ENCODE results near the gene KRTAP12-1. TPM values are rescaled to one million over a fixed set of nuclear protein-coding genes. Genes with fewer than 3 reads are reported as not detected.

Gene KRTAP12-1
- total and polyA plus RNA-seq, 2 of the 8 experiments (the other 6 are each of a cell fraction or from before 2014, with no cell fraction given): 0.50 to 0.73 TPM

- Histone ChIP-seq H2BK12ac (ENCODE audit: low read depth, low read length) (peak overlapping the region; percentile 92), H4K5ac (ENCODE audit: insufficient read length, low read depth, low read length) (no peak overlapping the region), H2AFZ (ENCODE audit: low read length) (no peak overlapping the region), H3K9me3 (ENCODE audit: insufficient read depth in 2 of 2, low read depth in 1 of 2, low read length in 1 of 2) (peaks cover 0 to 4% of the 10 kb centered on the region in 2 experiments; a peak in 2 of 4 replicates), H2AK5ac (ENCODE audit: low read depth, low read length) (no peak overlapping the region), H3K4me3 (ENCODE audit: extremely low read depth in 1 of 4, insufficient read depth in 2 of 4, low read depth in 3 of 4, low read length in 4 of 4) (no peak overlapping the region), H4K20me1 (replicated peaks in 1 of 2; ENCODE audit: control insufficient read depth in 1 of 2, insufficient read depth in 2 of 2, low read length in 2 of 2) (no peaks in the 10 kb centered on the region), H3K4me2 (ENCODE audit: insufficient read depth in 1 of 2, low read depth in 2 of 2, low read length in 2 of 2) (no peak overlapping the region), H2BK20ac (ENCODE audit: low read length) (no peak overlapping the region), H3K36me3 (ENCODE audit: control insufficient read depth in 2 of 4, insufficient read depth in 4 of 4, low read length in 3 of 4) (no peaks in the 10 kb centered on the region), H3K23ac (ENCODE audit: insufficient read length) (no peak overlapping the region), H3K9ac (replicated peaks in 1 of 4; ENCODE audit: extremely low read depth in 1 of 4, low read depth in 3 of 4, low read length in 3 of 4) (no peak overlapping the region), H3K79me2 (ENCODE audit: control insufficient read depth in 1 of 2, insufficient read depth in 2 of 2, low read length in 2 of 2) (no peaks in the 10 kb centered on the region), H2BK15ac (ENCODE audit: low read length) (no peak overlapping the region), H3K27ac (ENCODE audit: low read depth, low read length) (no peak overlapping the region), H3K27me3 (replicated peaks in 1 of 4; ENCODE audit: control insufficient read depth in 3 of 4, extremely low read depth in 1 of 4, insufficient read depth in 3 of 4, low read length in 3 of 4) (no peaks in the 10 kb centered on the region), H4K8ac (ENCODE audit: extremely low read depth, insufficient read depth, low read length) (no peak overlapping the region), H2BK5ac (ENCODE audit: low read depth, low read length) (peak overlapping the region; percentile 82; the same call in 1 of the 2 replicates), H3K14ac (ENCODE audit: insufficient read length) (no peak overlapping the region), H3K56ac (replicated peaks; ENCODE audit: insufficient read length, low read depth, low read length) (no peak overlapping the region), H3K79me1 (ENCODE audit: low read depth, low read length) (no peaks in the 10 kb centered on the region), H4K91ac (replicated peaks; ENCODE audit: insufficient read length, low read length) (no peak overlapping the region), H3K4me1 (replicated peaks in 1 of 4; ENCODE audit: control insufficient read depth in 3 of 4, insufficient read depth in 4 of 4, low read length in 3 of 4) (peaks cover 0 to 9% (median 3%) of the 10 kb centered on the region in 4 experiments; a peak in 5 of 7 replicates), H3K4ac (replicated peaks; ENCODE audit: insufficient read length, low read depth, low read length) (no peak overlapping the region), H3K23me2 (ENCODE audit: low read depth, low read length) (no peaks in the 10 kb centered on the region), H2BK120ac (replicated peaks; ENCODE audit: low read depth, low read length) (no peak overlapping the region), H3K18ac (ENCODE audit: extremely low read depth, low read length) (no peak overlapping the region)
- ChIA-PET POLR2A (ENCODE audit: partially characterized antibody) (no interaction called here), CTCF (ENCODE audit: partially characterized antibody) (no interaction called here)
- TF ChIP-seq TAF7 (optimal IDR thresholded peaks at IDR 0.05; ENCODE audit: borderline replicate concordance, low read depth, low read length): no peak
- no peak for TF ChIP-seq CTCF (IDR thresholded peaks at IDR 0.05; ENCODE audit: control extremely low read depth in 1 of 3, insufficient read depth in 1 of 3, low read depth in 1 of 3, low read length in 3 of 3)
- no peak for TF ChIP-seq SP1 (IDR thresholded peaks at IDR 0.05; ENCODE audit: low read depth, low read length)
- no peak for TF ChIP-seq ASH2L (IDR thresholded peaks at IDR 0.05; ENCODE audit: low read length)
- no peak for TF ChIP-seq NRF1 (IDR thresholded peaks at IDR 0.05; ENCODE audit: low read depth, low read length)
- TF ChIP-seq HDAC6 (IDR thresholded peaks at IDR 0.05; ENCODE audit: low read depth, low read length): no peak
- FAIRE-seq (no peak), DNase-seq (ENCODE audit: low read depth in 1 of 2, low spot score in 2 of 2) (no peak)
- 89% methylated on average over 5 of the region's 5 CpGs; no CpG with 5 or more reads in 1 of the 2 experiments for WGBS, 2 experiments (ENCODE audit: extremely low coverage in 1 of 2, insufficient coverage in 1 of 2, insufficient read length in 1 of 2, insufficient replicate concordance in 2 of 2, low coverage in 1 of 2, low lambda C conversion rate in 2 of 2, missing lambda C conversion rate in 1 of 2)
Observed at GRCh38 chr21:44658541-44658910, 23.4 kb downstream of the KRTAP12-1 start.

Measured in H1 (cell line).